ENCODE data around the gene GRAMD1A. TPM values are rescaled to one million over a fixed set of nuclear protein-coding genes. Genes with fewer than 3 reads are reported as not detected.
"Not testable (repeated sequence)": the region's sequence is repeated elsewhere in the genome, so short reads cannot be mapped to it uniquely, and the experiment has no call there.

GRAMD1A gene
- total RNA-seq, 1 experiment from 2014 or later: 45.2 TPM

DNA sequence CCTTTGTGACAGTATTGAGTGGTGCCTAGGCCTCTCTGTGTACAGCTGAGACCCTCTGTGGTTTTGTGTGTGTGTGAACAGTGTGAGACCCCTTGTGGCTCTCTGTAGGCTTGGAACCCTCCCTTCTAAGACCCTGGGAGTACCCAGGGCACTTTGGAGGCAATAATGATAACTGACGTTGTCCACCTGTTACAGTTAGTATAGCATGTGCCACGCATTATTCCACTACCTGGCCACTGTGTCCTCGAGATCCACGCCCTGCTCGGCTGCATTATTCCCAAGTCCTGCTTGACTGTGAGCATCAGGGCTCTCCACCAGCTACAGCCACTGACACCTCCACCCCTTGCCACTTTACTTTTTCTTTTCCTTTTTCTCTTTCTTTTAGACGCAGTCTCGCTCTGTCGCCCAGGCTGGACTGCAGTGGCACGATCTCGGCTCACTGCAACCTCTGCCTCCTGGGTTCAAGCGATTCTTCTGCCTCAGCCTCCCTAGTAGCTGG is 2.0 kb downstream of the GRAMD1A start:
- peak overlapping the region; percentile 69 for H3K4me2 ChIP-seq (ENCODE audit: low read depth, low read length, poor library complexity, severe bottlenecking)
- H3K4me3 ChIP-seq (ENCODE audit: low read length): peak overlapping the region; percentile 71; the same call in 1 of the 2 replicates
- no peak overlapping the region for H2AFZ ChIP-seq (ENCODE audit: low read length)
- no peak for DNase-seq
- peaks cover 13% of the 10 kb centered on the region; the same call in 1 of the 2 replicates for H3K36me3 ChIP-seq (ENCODE audit: insufficient read depth, low read length)
- no peaks in the 10 kb centered on the region for H3K9me2 ChIP-seq (replicated peaks; ENCODE audit: insufficient read depth, low read length)
- no peaks in the 10 kb centered on the region for H3K27me3 ChIP-seq (ENCODE audit: low read length)
- H3K27ac ChIP-seq (ENCODE audit: low read length): no peak overlapping the region
- H3K9ac ChIP-seq (ENCODE audit: low read length): peak overlapping the region; percentile 99; the same call in 1 of the 2 replicates
- no peaks in the 10 kb centered on the region for H3K9me3 ChIP-seq (ENCODE audit: low read length)
- peaks cover 69% of the 10 kb centered on the region for H3K79me2 ChIP-seq (ENCODE audit: low read length)
- peaks cover 35% of the 10 kb centered on the region for H4K20me1 ChIP-seq (ENCODE audit: insufficient read depth, low read depth, low read length)
- H3K4me1 ChIP-seq (ENCODE audit: low read length): peaks cover 36% of the 10 kb centered on the region

GRCh38 chr19:35004517-35005255 is 4.6 kb downstream of the GRAMD1A start:
- Histone ChIP-seq H3K4me2 (ENCODE audit: low read depth, low read length, poor library complexity, severe bottlenecking) (no peak overlapping the region), H3K4me3 (ENCODE audit: low read length) (no peak overlapping the region), H3K9me3 (ENCODE audit: low read length) (no peaks in the 10 kb centered on the region), H3K79me2 (ENCODE audit: low read length) (peaks cover 68% of the 10 kb centered on the region), H4K20me1 (ENCODE audit: insufficient read depth, low read depth, low read length) (peaks cover 38% of the 10 kb centered on the region), H3K4me1 (ENCODE audit: low read length) (peaks cover 29% of the 10 kb centered on the region), H3K27ac (ENCODE audit: low read length) (no peak overlapping the region), H3K27me3 (ENCODE audit: low read length) (no peaks in the 10 kb centered on the region), H3K36me3 (ENCODE audit: insufficient read depth, low read length) (peaks cover 13% of the 10 kb centered on the region; the same call in 1 of the 2 replicates), H3K9ac (ENCODE audit: low read length) (no peak overlapping the region), H3K9me2 (replicated peaks; ENCODE audit: insufficient read depth, low read length) (no peaks in the 10 kb centered on the region), H2AFZ (ENCODE audit: low read length) (no peak overlapping the region)
- DNase-seq: no peak

- no peak overlapping the region for H2AFZ ChIP-seq (ENCODE audit: low read length)
- H3K9me3 ChIP-seq (ENCODE audit: low read length): no peaks in the 10 kb centered on the region
- H3K27me3 ChIP-seq (ENCODE audit: low read length): no peaks in the 10 kb centered on the region
- H3K79me2 ChIP-seq (ENCODE audit: low read length): peaks cover 63% of the 10 kb centered on the region
- H3K4me2 ChIP-seq (ENCODE audit: low read depth, low read length, poor library complexity, severe bottlenecking): no peak overlapping the region
- no peak overlapping the region for H3K27ac ChIP-seq (ENCODE audit: low read length)
- no peak overlapping the region for H3K9ac ChIP-seq (ENCODE audit: low read length)
- peaks cover 40% of the 10 kb centered on the region for H4K20me1 ChIP-seq (ENCODE audit: insufficient read depth, low read depth, low read length)
- H3K9me2 ChIP-seq (replicated peaks; ENCODE audit: insufficient read depth, low read length): no peaks in the 10 kb centered on the region
- peaks cover 14% of the 10 kb centered on the region for H3K36me3 ChIP-seq (ENCODE audit: insufficient read depth, low read length)
- no peak for DNase-seq
- no peak overlapping the region for H3K4me3 ChIP-seq (ENCODE audit: low read length)
- H3K4me1 ChIP-seq (ENCODE audit: low read length): peaks cover 26% of the 10 kb centered on the region
Measured at GRCh38 chr19:35005256-35005977, 5.3 kb downstream of the GRAMD1A start.

GRCh38 chr19:35006007-35006341 is 5.9 kb downstream of the GRAMD1A start:
- H2AFZ ChIP-seq (ENCODE audit: low read length); H3K9me3 ChIP-seq (ENCODE audit: low read length); H3K4me2 ChIP-seq (ENCODE audit: low read depth, low read length, poor library complexity, severe bottlenecking); H3K9me2 ChIP-seq (replicated peaks; ENCODE audit: insufficient read depth, low read length); H3K27me3 ChIP-seq (ENCODE audit: low read length); H3K4me3 ChIP-seq (ENCODE audit: low read length); H3K9ac ChIP-seq (ENCODE audit: low read length); H3K27ac ChIP-seq (ENCODE audit: low read length); DNase-seq: not testable (repeated sequence)
- Histone ChIP-seq H3K4me1 (ENCODE audit: low read length) (peaks cover 26% of the 10 kb centered on the region), H3K79me2 (ENCODE audit: low read length) (peaks cover 57% of the 10 kb centered on the region), H4K20me1 (ENCODE audit: insufficient read depth, low read depth, low read length) (peaks cover 40% of the 10 kb centered on the region), H3K36me3 (ENCODE audit: insufficient read depth, low read length) (peaks cover 16% of the 10 kb centered on the region)

GRCh38 chr19:35006342-35006998 is 6.3 kb downstream of the GRAMD1A start:
- H3K27me3 ChIP-seq (ENCODE audit: low read length): no peaks in the 10 kb centered on the region
- peaks cover 22% of the 10 kb centered on the region for H3K4me1 ChIP-seq (ENCODE audit: low read length)
- H3K4me3 ChIP-seq (ENCODE audit: low read length): no peak overlapping the region
- no peaks in the 10 kb centered on the region for H3K9me3 ChIP-seq (ENCODE audit: low read length)
- no peak overlapping the region for H2AFZ ChIP-seq (ENCODE audit: low read length)
- H3K27ac ChIP-seq (ENCODE audit: low read length): no peak overlapping the region
- H3K9me2 ChIP-seq (replicated peaks; ENCODE audit: insufficient read depth, low read length): no peaks in the 10 kb centered on the region
- no peak overlapping the region for H3K4me2 ChIP-seq (ENCODE audit: low read depth, low read length, poor library complexity, severe bottlenecking)
- H3K79me2 ChIP-seq (ENCODE audit: low read length): peaks cover 52% of the 10 kb centered on the region
- peaks cover 40% of the 10 kb centered on the region for H4K20me1 ChIP-seq (ENCODE audit: insufficient read depth, low read depth, low read length)
- peaks cover 16% of the 10 kb centered on the region for H3K36me3 ChIP-seq (ENCODE audit: insufficient read depth, low read length)
- no peak overlapping the region for H3K9ac ChIP-seq (ENCODE audit: low read length)
- DNase-seq: no peak

DNA sequence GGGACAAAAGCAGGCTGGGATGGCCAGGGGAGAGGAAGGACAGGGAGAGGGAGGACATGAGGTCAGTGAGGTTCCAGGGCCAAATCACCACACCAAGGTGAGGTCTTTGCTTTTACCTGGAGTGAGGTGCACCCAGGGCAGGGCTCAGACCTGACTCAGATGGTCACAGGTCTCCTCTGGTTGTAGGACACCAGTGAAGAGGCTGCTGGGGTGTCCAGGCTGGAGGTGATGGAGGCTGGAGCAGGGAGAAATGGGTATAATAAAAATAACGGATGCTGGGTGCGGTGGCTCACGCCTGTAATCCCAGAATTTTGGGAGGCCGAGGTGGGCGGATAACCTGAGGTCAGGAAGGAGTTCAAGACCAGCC is 6.9 kb downstream of the GRAMD1A start:
- no peak for DNase-seq
- Histone ChIP-seq H3K4me1 (ENCODE audit: low read length) (peaks cover 17% of the 10 kb centered on the region), H4K20me1 (ENCODE audit: insufficient read depth, low read depth, low read length) (peaks cover 38% of the 10 kb centered on the region), H3K9me2 (replicated peaks; ENCODE audit: insufficient read depth, low read length) (no peaks in the 10 kb centered on the region), H3K27ac (ENCODE audit: low read length) (no peak overlapping the region), H3K79me2 (ENCODE audit: low read length) (peaks cover 47% of the 10 kb centered on the region), H3K9ac (ENCODE audit: low read length) (no peak overlapping the region), H3K36me3 (ENCODE audit: insufficient read depth, low read length) (peaks cover 16% of the 10 kb centered on the region), H3K4me2 (ENCODE audit: low read depth, low read length, poor library complexity, severe bottlenecking) (no peak overlapping the region), H3K4me3 (ENCODE audit: low read length) (no peak overlapping the region), H2AFZ (ENCODE audit: low read length) (no peak overlapping the region), H3K27me3 (ENCODE audit: low read length) (no peaks in the 10 kb centered on the region), H3K9me3 (ENCODE audit: low read length) (no peaks in the 10 kb centered on the region)

GRCh38 chr19:35007427-35007826 is 7.3 kb downstream of the GRAMD1A start:
- not testable (repeated sequence) for H3K27ac ChIP-seq (ENCODE audit: low read length); H3K27me3 ChIP-seq (ENCODE audit: low read length); H3K4me3 ChIP-seq (ENCODE audit: low read length); H3K9me3 ChIP-seq (ENCODE audit: low read length); DNase-seq; H2AFZ ChIP-seq (ENCODE audit: low read length); H3K9ac ChIP-seq (ENCODE audit: low read length); H3K9me2 ChIP-seq (replicated peaks; ENCODE audit: insufficient read depth, low read length); H3K4me2 ChIP-seq (ENCODE audit: low read depth, low read length, poor library complexity, severe bottlenecking)
- H4K20me1 ChIP-seq (ENCODE audit: insufficient read depth, low read depth, low read length): peaks cover 33% of the 10 kb centered on the region
- H3K4me1 ChIP-seq (ENCODE audit: low read length): peaks cover 13% of the 10 kb centered on the region
- H3K36me3 ChIP-seq (ENCODE audit: insufficient read depth, low read length): peaks cover 20% of the 10 kb centered on the region
- peaks cover 43% of the 10 kb centered on the region for H3K79me2 ChIP-seq (ENCODE audit: low read length)

DNA sequence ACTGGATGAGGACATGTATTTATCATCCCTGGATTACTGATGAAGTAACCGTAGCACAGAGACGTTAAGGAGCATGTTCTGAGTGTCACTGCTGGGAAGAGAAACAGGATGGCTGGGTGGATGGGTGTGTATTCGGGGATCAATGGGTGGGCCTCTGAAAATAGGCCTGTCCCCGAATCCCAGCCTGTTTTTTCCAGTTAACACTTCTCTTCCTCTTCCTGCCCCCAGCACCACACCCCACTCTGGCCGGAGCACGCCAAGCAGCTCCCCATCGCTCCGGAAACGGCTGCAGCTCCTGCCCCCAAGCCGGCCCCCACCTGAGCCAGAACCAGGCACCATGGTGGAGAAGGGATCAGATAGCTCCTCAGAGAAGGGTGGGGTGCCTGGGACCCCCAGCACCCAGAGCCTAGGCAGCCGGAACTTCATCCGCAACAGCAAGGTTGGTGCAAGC is 8.8 kb downstream of the GRAMD1A start:
- no peaks in the 10 kb centered on the region for H3K4me1 ChIP-seq (ENCODE audit: low read length)
- peaks cover 24% of the 10 kb centered on the region for H3K36me3 ChIP-seq (ENCODE audit: insufficient read depth, low read length)
- no peak overlapping the region for H3K4me3 ChIP-seq (ENCODE audit: low read length)
- no peaks in the 10 kb centered on the region for H3K9me3 ChIP-seq (ENCODE audit: low read length)
- no peak overlapping the region for H3K9ac ChIP-seq (ENCODE audit: low read length)
- H3K27ac ChIP-seq (ENCODE audit: low read length): no peak overlapping the region
- peaks cover 23% of the 10 kb centered on the region for H4K20me1 ChIP-seq (ENCODE audit: insufficient read depth, low read depth, low read length)
- H3K79me2 ChIP-seq (ENCODE audit: low read length): peaks cover 28% of the 10 kb centered on the region
- H3K27me3 ChIP-seq (ENCODE audit: low read length): no peaks in the 10 kb centered on the region
- no peak overlapping the region for H2AFZ ChIP-seq (ENCODE audit: low read length)
- no peak for DNase-seq
- H3K9me2 ChIP-seq (replicated peaks; ENCODE audit: insufficient read depth, low read length): no peaks in the 10 kb centered on the region
- H3K4me2 ChIP-seq (ENCODE audit: low read depth, low read length, poor library complexity, severe bottlenecking): no peak overlapping the region
